Measurements from ENCODE around the gene KRT76.

KRT76 gene

DNA sequence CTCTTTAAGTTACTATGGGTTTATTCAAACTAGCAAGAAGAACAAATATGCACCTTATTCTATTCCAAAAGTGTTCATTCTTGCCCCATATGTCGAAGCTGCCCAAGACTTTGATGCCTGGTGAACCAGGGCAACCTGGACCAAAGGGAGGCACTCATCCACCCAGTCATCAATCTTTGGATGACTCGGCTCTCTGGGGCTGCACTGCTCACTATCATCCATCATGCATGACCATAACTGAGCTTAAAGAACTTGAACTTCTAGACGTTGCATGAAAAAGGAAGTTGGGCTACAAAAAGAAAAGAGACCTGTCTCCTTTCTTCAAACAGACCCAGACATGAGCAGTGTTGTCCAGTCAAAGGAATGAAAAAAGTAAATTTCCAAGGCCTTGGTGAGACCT is 35.6 kb upstream of the KRT76 start:
- TF ChIP-seq, protein P1, sequence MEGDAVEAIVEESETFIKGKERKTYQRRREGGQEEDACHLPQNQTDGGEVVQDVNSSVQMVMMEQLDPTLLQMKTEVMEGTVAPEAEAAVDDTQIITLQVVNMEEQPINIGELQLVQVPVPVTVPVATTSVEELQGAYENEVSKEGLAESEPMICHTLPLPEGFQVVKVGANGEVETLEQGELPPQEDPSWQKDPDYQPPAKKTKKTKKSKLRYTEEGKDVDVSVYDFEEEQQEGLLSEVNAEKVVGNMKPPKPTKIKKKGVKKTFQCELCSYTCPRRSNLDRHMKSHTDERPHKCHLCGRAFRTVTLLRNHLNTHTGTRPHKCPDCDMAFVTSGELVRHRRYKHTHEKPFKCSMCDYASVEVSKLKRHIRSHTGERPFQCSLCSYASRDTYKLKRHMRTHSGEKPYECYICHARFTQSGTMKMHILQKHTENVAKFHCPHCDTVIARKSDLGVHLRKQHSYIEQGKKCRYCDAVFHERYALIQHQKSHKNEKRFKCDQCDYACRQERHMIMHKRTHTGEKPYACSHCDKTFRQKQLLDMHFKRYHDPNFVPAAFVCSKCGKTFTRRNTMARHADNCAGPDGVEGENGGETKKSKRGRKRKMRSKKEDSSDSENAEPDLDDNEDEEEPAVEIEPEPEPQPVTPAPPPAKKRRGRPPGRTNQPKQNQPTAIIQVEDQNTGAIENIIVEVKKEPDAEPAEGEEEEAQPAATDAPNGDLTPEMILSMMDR (IDR thresholded peaks at IDR 0.05; ENCODE audit: extremely low read depth, missing control alignments), result no peak
- DNase-seq (ENCODE audit: low spot score), result no peak

DNA sequence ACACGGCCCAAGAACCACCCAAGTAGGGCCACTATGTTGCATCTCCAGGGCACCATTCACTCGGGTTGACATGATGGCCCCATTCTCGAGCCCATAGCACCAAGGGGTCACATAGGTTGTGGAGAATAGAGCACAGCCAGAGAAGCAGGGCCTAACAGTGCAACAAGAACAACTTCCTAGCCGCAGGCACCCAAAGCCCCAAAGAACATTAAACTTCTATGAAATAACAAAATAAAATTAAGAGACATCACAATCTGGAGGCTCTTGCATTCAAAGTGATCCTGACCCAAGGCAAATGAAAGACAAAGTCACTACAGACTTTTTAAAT is 34.9 kb upstream of the KRT76 start:
- TF ChIP-seq, protein P1 (IDR thresholded peaks at IDR 0.05; ENCODE audit: extremely low read depth, missing control alignments), result no peak
- DNase-seq (ENCODE audit: low spot score), result no peak

DNA sequence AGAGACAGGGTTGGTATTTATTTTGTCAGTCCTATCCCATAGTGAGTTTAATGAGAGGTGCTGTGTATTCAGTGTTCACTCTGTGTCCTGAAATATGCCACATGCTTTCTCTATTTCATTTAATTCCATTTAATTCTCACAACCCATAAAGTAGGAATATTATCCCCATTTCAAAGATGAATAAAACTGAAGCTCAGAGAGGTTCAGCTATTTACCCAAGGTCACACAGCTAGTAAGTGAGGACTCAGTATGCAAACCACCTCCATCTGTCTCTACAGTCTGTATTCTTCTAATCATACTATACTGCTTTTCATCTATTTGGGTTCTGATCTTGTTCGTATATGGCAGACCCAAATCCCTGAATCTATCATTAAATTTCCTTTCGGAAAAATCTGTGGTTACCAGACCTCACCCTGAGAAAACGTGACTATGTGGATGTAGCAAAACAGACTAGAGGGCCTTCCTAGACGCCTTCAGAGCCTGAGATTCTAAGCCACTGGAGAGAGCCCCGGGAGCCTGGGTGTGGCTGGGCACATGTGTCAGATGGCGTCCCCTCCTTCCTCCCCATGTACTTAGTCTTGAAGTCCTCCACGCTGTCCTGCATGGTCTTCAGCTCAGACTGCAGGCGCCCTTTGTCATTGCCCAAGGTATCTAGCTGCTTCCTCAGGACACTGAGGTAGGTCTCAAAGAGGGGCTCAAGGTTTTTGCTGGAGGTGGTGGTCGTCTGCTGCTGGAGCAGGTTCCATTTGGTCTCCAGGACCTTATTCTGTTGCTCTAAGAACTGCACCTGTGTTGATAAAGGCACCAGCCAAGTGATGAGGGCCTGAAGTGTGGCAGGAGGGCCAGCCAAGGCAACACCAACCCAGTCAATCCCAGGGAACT is 34.3 kb upstream of the KRT76 start:
- TF ChIP-seq, protein P1 (IDR thresholded peaks at IDR 0.05; ENCODE audit: extremely low read depth, missing control alignments), result no peak

DNA sequence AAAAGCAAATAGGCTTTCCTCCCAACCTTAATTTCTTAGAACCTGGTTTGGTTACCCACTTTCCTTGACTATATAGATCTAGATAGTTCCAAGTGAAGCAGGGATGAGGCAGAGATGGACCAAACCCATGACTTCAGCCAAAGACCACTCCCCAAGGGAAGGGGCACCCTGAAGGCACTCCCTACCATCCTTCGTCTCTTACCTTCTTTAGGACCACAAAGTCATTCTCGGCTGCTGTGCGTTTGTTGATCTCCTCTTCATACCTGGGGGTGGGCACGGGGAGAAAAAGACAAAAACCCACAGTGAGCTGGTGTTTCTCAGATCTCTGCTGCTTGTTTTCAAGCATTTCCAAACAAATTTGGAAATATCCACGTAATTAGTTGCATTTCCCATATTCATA is 33.4 kb upstream of the KRT76 start:
- TF ChIP-seq, protein P1 (IDR thresholded peaks at IDR 0.05; ENCODE audit: extremely low read depth, missing control alignments), result no peak
- no peak for DNase-seq (ENCODE audit: low spot score)

More for the DNA sequence above, 34.3 kb upstream of the KRT76 start:
- DNase-seq (ENCODE audit: low spot score), result no peak

DNA sequence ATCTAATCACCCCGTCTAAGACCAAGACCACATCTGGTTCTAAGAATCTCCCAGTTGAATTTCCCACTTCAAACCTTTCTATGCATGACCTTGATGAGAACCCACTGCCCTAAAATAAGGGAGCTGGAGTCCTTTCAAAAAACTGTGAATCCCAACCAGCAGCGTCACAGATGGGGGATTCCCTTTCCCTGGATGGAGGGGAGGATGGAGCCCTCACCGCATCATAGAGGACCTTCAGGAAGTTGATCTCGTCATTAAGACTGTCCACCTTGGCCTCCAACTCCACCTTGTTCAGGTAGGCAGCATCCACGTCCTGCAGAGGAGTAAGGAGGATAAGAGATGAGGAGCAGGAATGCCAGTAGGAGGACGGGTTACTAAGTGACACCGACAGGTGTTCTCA is 32.0 kb upstream of the KRT76 start:
- no peak for DNase-seq (ENCODE audit: low spot score)

DNA sequence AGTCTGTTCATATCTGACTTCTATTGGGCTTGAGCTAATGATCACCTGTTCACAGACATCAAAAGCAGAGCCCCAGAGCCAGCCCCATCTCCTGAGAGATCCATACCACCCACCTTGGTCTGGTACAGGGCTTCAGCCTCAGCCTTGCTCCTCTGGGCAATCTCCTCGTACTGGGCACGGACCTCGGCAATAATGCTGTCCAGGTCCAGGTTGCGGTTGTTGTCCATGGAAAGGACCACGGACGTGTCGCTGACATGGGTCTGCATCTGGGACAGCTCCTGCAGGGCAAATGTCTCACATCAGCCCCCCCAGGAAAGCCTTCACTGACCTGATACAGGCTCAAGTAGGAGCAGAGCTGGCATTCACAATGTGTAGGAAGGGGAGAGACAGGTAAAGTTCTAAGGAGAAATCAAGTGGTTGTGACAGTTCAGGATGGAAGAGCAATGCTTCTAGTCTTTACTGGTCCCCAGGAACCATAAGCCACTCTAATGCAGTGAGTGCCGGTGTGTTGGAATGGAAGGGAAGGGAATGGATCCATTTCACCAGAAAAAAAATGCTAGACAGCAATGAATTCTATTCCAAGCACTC is 31.5 kb upstream of the KRT76 start:
- no peak for DNase-seq (ENCODE audit: low spot score)
- TF ChIP-seq, protein P1 (IDR thresholded peaks at IDR 0.05; ENCODE audit: extremely low read depth, missing control alignments), result no peak

More for the DNA sequence above, 32.0 kb upstream of the KRT76 start:
- TF ChIP-seq, protein P1 (IDR thresholded peaks at IDR 0.05; ENCODE audit: extremely low read depth, missing control alignments), result no peak
